HCT116 (cell line): ENCODE data around the gene ANKIB1. TPM values are rescaled to one million over a fixed set of nuclear protein-coding genes. Genes with fewer than 3 reads are reported as not detected.

Experiments used
- ATAC-seq: fragments of 200-7000 bp; cut with Tn5 transposase; 2 replicates; pipeline ENCODE4 v1.9.1; 2020; ENCODE audit warnings: mild to moderate bottlenecking, moderate library complexity
- BruUV-seq: library from RNA; stranded (reverse); fragments of 400-500 nt; replicated peaks from 2 replicates; lab custom pipeline; 2021; lab: Mats Ljungman, UMichigan
- CTCF ChIA-PET: fragments of 300-600 bp; sonication (Branson Sonifier 250); formaldehyde crosslinking; loops from one replicate; lab custom pipeline; 2021; ENCODE audit warnings: antibody characterized with exemption; lab: Charles Lee
- POLR2A ChIA-PET: fragments of 300-600, 350-600 bp; sonication (Branson Sonifier 250); formaldehyde crosslinking; loops from one replicate; lab custom pipeline; 2021; ENCODE audit warnings: antibody characterized with exemption; lab: Charles Lee
- RAD21 ChIA-PET, 2 experiments: fragments of 300-600 bp; sonication (Branson Sonifier 250); formaldehyde crosslinking; loops; one replicate each; lab custom pipeline; 2023; ENCODE audit warnings: low total read pairs in 2 of 2; ENCODE audit not compliant: uncharacterized antibody in 2 of 2, unreplicated experiment in 2 of 2, low non-redundant PET in 1 of 2; lab: Charles Lee
- DNase-seq: peaks from one replicate; pipeline ENCODE4 v3.0.0-alpha.2; 2010; ENCODE audit warnings: low read depth, low spot score
- H2AFZ ChIP-seq: fragments of 200-600 bp; shearing (Covaris generic), sonication (generic); 2 replicates; pipeline ENCODE4 v1.6.1; 2017; ENCODE audit warnings: low read depth, mixed run types, mixed read lengths, antibody characterized with exemption, low read length; ENCODE audit not compliant: poor library complexity, severe bottlenecking
- H3K27ac ChIP-seq: 2 replicates; pipeline ENCODE4 v1.5.1; 2012; ENCODE audit warnings: low read depth, low read length
- H3K27me3 ChIP-seq: fragments of 200-600 bp; sonication (generic); 2 replicates; pipeline ENCODE4 v1.6.1; 2016; ENCODE audit warnings: mixed run types, low read length, mixed read lengths; ENCODE audit not compliant: insufficient read depth
- H3K36me3 ChIP-seq, 2 experiments: fragments of 200-500 bp in 1 of 2; fragments of 200-600 bp in 1 of 2; sonication (Bioruptor generic) in 1 of 2; sonication (generic) in 1 of 2; 2 replicates each; pipeline versions ENCODE4 v1.5.1 to v1.6.1; 2014 to 2016; ENCODE audit warnings: low read length in 2 of 2, inconsistent platforms in 1 of 2, mixed read lengths in 1 of 2, mixed run types in 1 of 2; ENCODE audit not compliant: insufficient read depth in 2 of 2, control insufficient read depth in 1 of 2
- H3K4me1 ChIP-seq, 2 experiments: fragments of 200-600 bp in 1 of 2; sonication (generic) in 1 of 2; 2 replicates each; pipeline versions ENCODE4 v1.5.1 to v1.6.1; 2012 to 2017; ENCODE audit warnings: low read length in 2 of 2, inconsistent platforms in 1 of 2, mild to moderate bottlenecking in 1 of 2, mixed read lengths in 1 of 2, mixed run types in 1 of 2, moderate library complexity in 1 of 2; ENCODE audit not compliant: insufficient read depth in 2 of 2, control insufficient read depth in 1 of 2
- H3K4me2 ChIP-seq: fragments of 200-600 bp; sonication (generic); 2 replicates; pipeline ENCODE4 v1.6.1; 2017; ENCODE audit warnings: mixed run types, low read length, mixed read lengths
- H3K4me3 ChIP-seq, 2 experiments: fragments of 200-600 bp in 1 of 2; sonication (generic) in 1 of 2; replicated peaks in 1 of 2; 2 replicates each; pipeline ENCODE4 v1.5.1; 2011 to 2016; ENCODE audit warnings: low read length in 2 of 2, control low read depth in 1 of 2, low read depth in 1 of 2, mild to moderate bottlenecking in 1 of 2, mixed read lengths in 1 of 2, mixed run types in 1 of 2
- H3K79me2 ChIP-seq: fragments of 200-600 bp; sonication (generic); 2 replicates; pipeline ENCODE4 v1.6.1; 2017; ENCODE audit warnings: mild to moderate bottlenecking, mixed run types, low read length, moderate library complexity, mixed read lengths; ENCODE audit not compliant: insufficient read depth
- H3K9ac ChIP-seq: fragments of 200-600 bp; sonication (generic); 2 replicates; pipeline ENCODE4 v1.6.1; 2016; ENCODE audit warnings: low read length, mixed read lengths
- H3K9me2 ChIP-seq: fragments of 200-600 bp; sonication (generic), shearing (Covaris generic); 2 replicates; pipeline ENCODE4 v1.6.1; 2017; ENCODE audit warnings: mixed run types, mild to moderate bottlenecking, moderate library complexity; ENCODE audit not compliant: insufficient read depth
- H3K9me3 ChIP-seq, 2 experiments: fragments of 200-500 bp in 1 of 2; fragments of 200-600 bp in 1 of 2; sonication (Bioruptor generic) in 1 of 2; sonication (generic) in 1 of 2; 2 replicates each; pipeline ENCODE4 v1.6.1; 2014 to 2017; ENCODE audit warnings: low read length in 2 of 2, mixed read lengths in 2 of 2, inconsistent platforms in 1 of 2, low read depth in 1 of 2, mild to moderate bottlenecking in 1 of 2, mixed run types in 1 of 2, moderate library complexity in 1 of 2; ENCODE audit not compliant: control insufficient read depth in 1 of 2, insufficient read depth in 1 of 2
- H4K20me1 ChIP-seq: fragments of 200-600 bp; sonication (generic), shearing (Covaris generic); 2 replicates; pipeline ENCODE4 v1.6.1; 2017; ENCODE audit warnings: mixed run types, mild to moderate bottlenecking, moderate library complexity; ENCODE audit not compliant: insufficient read depth
- ATF3 ChIP-seq: IDR thresholded peaks from 2 replicates; pipeline ENCODE4 v1.6.1; 2012
- CBX3 ChIP-seq: IDR thresholded peaks from 2 replicates; pipeline ENCODE4 v1.6.1; 2012; ENCODE audit warnings: low read depth
- CEBPB ChIP-seq: IDR thresholded peaks from 2 replicates; pipeline ENCODE4 v1.6.1; 2012; ENCODE audit warnings: low read depth
- ELF1 ChIP-seq: IDR thresholded peaks from 2 replicates; pipeline ENCODE4 v1.6.1; 2012; ENCODE audit warnings: low read depth, borderline replicate concordance
- EZH2 ChIP-seq: fragments of 200-600 bp; sonication (generic); IDR thresholded peaks from 2 replicates; pipeline ENCODE4 v1.6.1; 2017; ENCODE audit warnings: antibody characterized with exemption, mixed run types
- EZH2phosphoT487 ChIP-seq: fragments of 200-600 bp; IDR thresholded peaks from 2 replicates; pipeline ENCODE4 v1.6.1; 2018; ENCODE audit warnings: antibody characterized with exemption, borderline replicate concordance
- JUND ChIP-seq: IDR thresholded peaks from 2 replicates; pipeline ENCODE4 v1.6.1; 2012
- POLR2AphosphoS5 ChIP-seq: IDR thresholded peaks from 2 replicates; pipeline ENCODE4 v1.6.1; 2011; ENCODE audit warnings: mild to moderate bottlenecking, low read depth, low read length, moderate library complexity
- RAD21 ChIP-seq: IDR thresholded peaks from 2 replicates; pipeline ENCODE4 v1.6.1; 2012; ENCODE audit warnings: low read depth, mild to moderate bottlenecking
- SIN3A ChIP-seq: IDR thresholded peaks from 2 replicates; pipeline ENCODE4 v1.6.1; 2012; ENCODE audit warnings: low read depth
- SP1 ChIP-seq: IDR thresholded peaks from 2 replicates; pipeline ENCODE4 v1.6.1; 2012; ENCODE audit warnings: low read depth
- SRF ChIP-seq: IDR thresholded peaks from 2 replicates; pipeline ENCODE4 v1.6.1; 2012; ENCODE audit warnings: low read depth
- TCF7L2 ChIP-seq: IDR thresholded peaks from 2 replicates; pipeline ENCODE4 v1.7.0; 2011; ENCODE audit warnings: borderline replicate concordance, inconsistent platforms; ENCODE audit not compliant: insufficient read depth, insufficient read length; ENCODE audit errors: extremely low read depth
- YY1 ChIP-seq: IDR thresholded peaks from 2 replicates; pipeline ENCODE4 v1.6.1; 2011; ENCODE audit warnings: low read length, low read depth, moderate library complexity, mild to moderate bottlenecking; ENCODE audit not compliant: insufficient replicate concordance; ENCODE audit errors: extremely low read depth
- ZBTB33 ChIP-seq: IDR thresholded peaks from 2 replicates; pipeline ENCODE4 v1.6.1; 2011; ENCODE audit warnings: mild to moderate bottlenecking, low read length, moderate library complexity; ENCODE audit not compliant: insufficient replicate concordance; ENCODE audit errors: extremely low read depth
- ZNF274 ChIP-seq: fragments of 200-500 bp; sonication (Bioruptor generic); IDR thresholded peaks from 2 replicates; pipeline ENCODE4 v1.6.1; 2014; ENCODE audit warnings: mild to moderate bottlenecking, low read depth, low read length, inconsistent platforms
- intact Hi-C: fragments of 100-400 bp; cut with micrococcal nuclease; formaldehyde crosslinking; loops from 2 replicates; pipeline ENCODE4 v1.10.0; 2022
- total RNA-seq: library from RNA; stranded (reverse); gene quantifications from one replicate; pipeline ENCODE4 v1.2.1, GENCODE V29; 2021; ENCODE audit not compliant: unreplicated experiment
- TF ChIP-seq, protein P1 (sequence below), 3 experiments: fragments of 200-600 bp in 1 of 3; sonication (generic) in 1 of 3; IDR thresholded peaks in 2 of 3; conservative IDR thresholded peaks in 1 of 3; 2 replicates each; pipeline ENCODE4 v1.5.1; 2012 to 2017; ENCODE audit warnings: low read depth in 2 of 3, low read length in 2 of 3, antibody characterized with exemption in 1 of 3, borderline replicate concordance in 1 of 3, control low read depth in 1 of 3, mild to moderate bottlenecking in 1 of 3, mixed read lengths in 1 of 3, mixed run types in 1 of 3, moderate library complexity in 1 of 3; ENCODE audit not compliant: insufficient read depth in 1 of 3

Gene ANKIB1
- total RNA-seq, 1 experiment from 2014 or later = 41.2 TPM

GRCh38 chr7:92313055-92313454, 67.3 kb downstream of the ANKIB1 start:
- Histone ChIP-seq H3K9me2 (no peaks in the 10 kb centered on the region), H3K4me2 (no peak overlapping the region), H3K9me3 (no peaks in the 10 kb centered on the region), H4K20me1 (no peaks in the 10 kb centered on the region), H3K9ac (no peak overlapping the region), H3K4me3 (no peak overlapping the region), H3K36me3 (no peaks in the 10 kb centered on the region), H2AFZ (no peak overlapping the region), H3K27ac (no peak overlapping the region), H3K27me3 (no peaks in the 10 kb centered on the region), H3K4me1 (peaks cover 4 to 10% of the 10 kb centered on the region in 2 experiments; a peak in 3 of 4 replicates), H3K79me2 (no peaks in the 10 kb centered on the region)
- TF ChIP-seq SP1 = no peak
- TF ChIP-seq JUND = no peak
- TF ChIP-seq, protein P1, sequence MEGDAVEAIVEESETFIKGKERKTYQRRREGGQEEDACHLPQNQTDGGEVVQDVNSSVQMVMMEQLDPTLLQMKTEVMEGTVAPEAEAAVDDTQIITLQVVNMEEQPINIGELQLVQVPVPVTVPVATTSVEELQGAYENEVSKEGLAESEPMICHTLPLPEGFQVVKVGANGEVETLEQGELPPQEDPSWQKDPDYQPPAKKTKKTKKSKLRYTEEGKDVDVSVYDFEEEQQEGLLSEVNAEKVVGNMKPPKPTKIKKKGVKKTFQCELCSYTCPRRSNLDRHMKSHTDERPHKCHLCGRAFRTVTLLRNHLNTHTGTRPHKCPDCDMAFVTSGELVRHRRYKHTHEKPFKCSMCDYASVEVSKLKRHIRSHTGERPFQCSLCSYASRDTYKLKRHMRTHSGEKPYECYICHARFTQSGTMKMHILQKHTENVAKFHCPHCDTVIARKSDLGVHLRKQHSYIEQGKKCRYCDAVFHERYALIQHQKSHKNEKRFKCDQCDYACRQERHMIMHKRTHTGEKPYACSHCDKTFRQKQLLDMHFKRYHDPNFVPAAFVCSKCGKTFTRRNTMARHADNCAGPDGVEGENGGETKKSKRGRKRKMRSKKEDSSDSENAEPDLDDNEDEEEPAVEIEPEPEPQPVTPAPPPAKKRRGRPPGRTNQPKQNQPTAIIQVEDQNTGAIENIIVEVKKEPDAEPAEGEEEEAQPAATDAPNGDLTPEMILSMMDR (IDR thresholded peaks at IDR 0.05 in 2 of 3, conservative IDR thresholded peaks at IDR 0.05 in 1 of 3; ENCODE audit: borderline replicate concordance in 1 of 3, insufficient read depth in 1 of 3, low read depth in 2 of 3, low read length in 2 of 3) = no peak
- TF ChIP-seq ELF1 = no peak
- TF ChIP-seq CEBPB = no peak
- TF ChIP-seq EZH2 = no peak
- no peak for TF ChIP-seq SRF
- no peak for TF ChIP-seq CBX3
- no peak for TF ChIP-seq SIN3A
- no peak for TF ChIP-seq ZNF274
- no peak for TF ChIP-seq YY1
- no peak for TF ChIP-seq ATF3
- no peak for TF ChIP-seq POLR2AphosphoS5
- no peak for TF ChIP-seq ZBTB33
- TF ChIP-seq EZH2phosphoT487 = no peak
- TF ChIP-seq TCF7L2 = no peak
- TF ChIP-seq RAD21 = no peak
- RAD21 ChIA-PET = no interaction called here
- CTCF ChIA-PET = no interaction called here
- no peak for ATAC-seq
- POLR2A ChIA-PET = no interaction called here
- no peak for DNase-seq
- no TSS peak for BruUV-seq
- intact Hi-C loops = no loop called here
